HT-29 (cell line): ENCODE data around the gene GPRIN2. TPM values are rescaled to one million over a fixed set of nuclear protein-coding genes. Genes with fewer than 3 reads are reported as not detected.

ENCODE experiments used
- DNase-seq: peaks from one replicate; pipeline ENCODE4 v3.0.0-alpha.2; 2015; ENCODE audit warnings: low spot score
- total RNA-seq: library from RNA; depleted of rRNA; stranded (reverse); fragments of >200 nt; shearing (Covaris generic); gene quantifications from 2 replicates; pipeline ENCODE4 v1.2.3, GENCODE V29; 2014

The GPRIN2 gene
- total RNA-seq, 1 experiment from 2014 or later, result 0.89 TPM

- DNase-seq, result no peak
These were observed 7.0 kb downstream of the GPRIN2 start for GRCh38 chr10:46549171-46550075.

- no peak for DNase-seq
These were observed 7.9 kb downstream of the GPRIN2 start for GRCh38 chr10:46548498-46549090.

- DNase-seq, result no peak
These were observed 8.6 kb downstream of the GPRIN2 start for GRCh38 chr10:46547541-46548497.

- DNase-seq, result no peak
These were observed 9.6 kb downstream of the GPRIN2 start for GRCh38 chr10:46546591-46547540.

- DNase-seq, result no peak
These were observed 10.4 kb downstream of the GPRIN2 start for GRCh38 chr10:46545861-46546590.

- peak; percentile 75 for DNase-seq
These were observed 11.3 kb downstream of the GPRIN2 start for GRCh38 chr10:46544989-46545791.

- no peak for DNase-seq
These were observed 12.7 kb downstream of the GPRIN2 start for GRCh38 chr10:46543466-46544377.

GRCh38 chr10:46542567-46543465 lies 13.6 kb downstream of the GPRIN2 start:
- no peak for DNase-seq

- no peak for DNase-seq
These were observed 14.5 kb downstream of the GPRIN2 start for GRCh38 chr10:46541735-46542566.

GRCh38 chr10:46541017-46541661 lies 15.3 kb downstream of the GPRIN2 start:
- DNase-seq, result no peak

- DNase-seq, result no peak
These were observed 15.9 kb downstream of the GPRIN2 start for GRCh38 chr10:46540412-46541016.

GRCh38 chr10:46539596-46540411 lies 16.7 kb downstream of the GPRIN2 start:
- DNase-seq, result peak; percentile 79

- no peak for DNase-seq
These were observed 17.6 kb downstream of the GPRIN2 start for GRCh38 chr10:46538717-46539426.

GRCh38 chr10:46538155-46538554 lies 18.3 kb downstream of the GPRIN2 start:
- DNase-seq, result no peak
